Upper lobe of right lung (tissue), 1 donor: Measurements from ENCODE around the gene HOXB3. TPM values are rescaled to one million over a fixed set of nuclear protein-coding genes. Genes with fewer than 3 reads are reported as not detected.

Source experiments
- ATAC-seq: fragments of 200-7000 bp; cut with Tn5 transposase; one replicate; pipeline ENCODE4 v1.9.1; 2020; ENCODE audit warnings: mild to moderate bottlenecking, moderate library complexity
- DNase-seq: peaks from one replicate; pipeline ENCODE4 v3.0.0-alpha.2; 2020
- H3K27ac ChIP-seq: fragments of 200-600 bp; one replicate; pipeline ENCODE4 v1.8.0; 2022
- H3K27me3 ChIP-seq: fragments of 200-600 bp; one replicate; pipeline ENCODE4 v1.8.0; 2022; ENCODE audit warnings: mild to moderate bottlenecking
- H3K36me3 ChIP-seq: fragments of 200-600 bp; one replicate; pipeline ENCODE4 v1.8.0; 2022
- H3K4me1 ChIP-seq: fragments of 200-600 bp; one replicate; pipeline ENCODE4 v1.8.0; 2022
- H3K4me3 ChIP-seq: fragments of 200-600 bp; one replicate; pipeline ENCODE4 v1.8.0; 2022; ENCODE audit warnings: mild to moderate bottlenecking
- H3K9me3 ChIP-seq: fragments of 200-600 bp; one replicate; pipeline ENCODE4 v1.8.0; 2022
- intact Hi-C: fragments of 100-400 bp; cut with DNase I; formaldehyde crosslinking; loops from one replicate; pipeline ENCODE4 v1.11.0; 2022
- total RNA-seq: library from RNA; stranded (reverse); fragmentation: NEBNext Ultra II Directional; extraction: Animal tissue kit (Norgen Biotek cat#: 25700); gene quantifications from one replicate; pipeline ENCODE4 v1.2.1, GENCODE V29; 2021
- TF ChIP-seq, protein P1 (sequence below): fragments of 200-600 bp; IDR thresholded peaks from one replicate; pipeline ENCODE4 v1.8.0; 2022; ENCODE audit warnings: antibody characterized with exemption
- donor health status: DM: no; HTN: yes; CAD: no; lungs with severe emphysema.

The HOXB3 gene
- total RNA-seq, 1 donor from 2014 or later: 13.3 TPM

DNA sequence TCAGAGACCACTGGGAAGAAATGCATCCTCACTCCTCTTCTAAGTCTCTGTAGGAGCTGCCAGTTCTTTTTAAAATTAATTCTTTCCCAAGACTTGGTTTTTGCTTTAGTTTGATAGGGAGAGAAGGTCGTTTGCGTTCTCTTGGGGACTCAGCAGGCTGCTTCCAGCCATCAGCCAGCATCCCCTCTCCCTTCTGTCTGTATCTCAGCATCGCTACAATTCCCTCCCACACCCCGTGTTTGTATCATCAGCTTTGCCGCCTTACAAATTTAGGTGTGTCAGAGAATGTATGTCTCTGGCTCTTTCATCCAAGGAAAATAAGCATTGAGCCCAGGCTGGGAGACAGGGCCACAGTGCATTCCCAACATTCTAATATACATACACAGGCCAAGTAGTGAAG is 9.3 kb upstream of the HOXB3 start:
- H3K9me3 ChIP-seq: no peaks in the 10 kb centered on the region
- TF ChIP-seq, protein P1, sequence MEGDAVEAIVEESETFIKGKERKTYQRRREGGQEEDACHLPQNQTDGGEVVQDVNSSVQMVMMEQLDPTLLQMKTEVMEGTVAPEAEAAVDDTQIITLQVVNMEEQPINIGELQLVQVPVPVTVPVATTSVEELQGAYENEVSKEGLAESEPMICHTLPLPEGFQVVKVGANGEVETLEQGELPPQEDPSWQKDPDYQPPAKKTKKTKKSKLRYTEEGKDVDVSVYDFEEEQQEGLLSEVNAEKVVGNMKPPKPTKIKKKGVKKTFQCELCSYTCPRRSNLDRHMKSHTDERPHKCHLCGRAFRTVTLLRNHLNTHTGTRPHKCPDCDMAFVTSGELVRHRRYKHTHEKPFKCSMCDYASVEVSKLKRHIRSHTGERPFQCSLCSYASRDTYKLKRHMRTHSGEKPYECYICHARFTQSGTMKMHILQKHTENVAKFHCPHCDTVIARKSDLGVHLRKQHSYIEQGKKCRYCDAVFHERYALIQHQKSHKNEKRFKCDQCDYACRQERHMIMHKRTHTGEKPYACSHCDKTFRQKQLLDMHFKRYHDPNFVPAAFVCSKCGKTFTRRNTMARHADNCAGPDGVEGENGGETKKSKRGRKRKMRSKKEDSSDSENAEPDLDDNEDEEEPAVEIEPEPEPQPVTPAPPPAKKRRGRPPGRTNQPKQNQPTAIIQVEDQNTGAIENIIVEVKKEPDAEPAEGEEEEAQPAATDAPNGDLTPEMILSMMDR: no peak
- no peak for ATAC-seq
- no peak overlapping the region for H3K4me3 ChIP-seq
- no peak overlapping the region for H3K27ac ChIP-seq
- no peak for DNase-seq
- H3K27me3 ChIP-seq: peaks cover 96% of the 10 kb centered on the region
- no peaks in the 10 kb centered on the region for H3K36me3 ChIP-seq
- peaks cover 20% of the 10 kb centered on the region for H3K4me1 ChIP-seq
- intact Hi-C loops: no loop called here

DNA sequence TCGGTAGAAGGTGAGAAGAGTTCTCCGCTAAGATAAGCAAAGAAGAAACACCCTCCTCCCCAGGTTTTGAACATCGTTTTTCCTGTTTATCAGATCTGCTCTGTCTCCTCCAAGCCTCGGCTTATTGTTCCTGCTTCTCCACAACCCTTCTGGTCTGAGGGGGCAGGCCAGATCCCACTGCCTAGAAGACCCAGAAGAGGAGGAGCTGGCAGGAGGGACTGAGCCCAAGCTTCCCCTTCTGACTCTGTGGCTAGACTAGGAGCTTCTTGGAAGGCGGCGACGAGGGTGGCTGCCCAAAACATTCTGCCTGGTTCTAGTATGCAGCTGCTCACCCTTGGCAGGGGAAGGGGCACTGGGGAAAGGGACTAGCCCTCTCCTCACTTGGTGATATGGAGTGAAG is 8.7 kb upstream of the HOXB3 start:
- no peak overlapping the region for H3K27ac ChIP-seq
- H3K36me3 ChIP-seq: no peaks in the 10 kb centered on the region
- DNase-seq (no peak), ATAC-seq (no peak)
- TF ChIP-seq, protein P1: no peak
- peaks cover 95% of the 10 kb centered on the region for H3K27me3 ChIP-seq
- intact Hi-C loops: no loop called here
- H3K4me3 ChIP-seq: no peak overlapping the region
- H3K9me3 ChIP-seq: no peaks in the 10 kb centered on the region
- H3K4me1 ChIP-seq: peaks cover 24% of the 10 kb centered on the region

DNA sequence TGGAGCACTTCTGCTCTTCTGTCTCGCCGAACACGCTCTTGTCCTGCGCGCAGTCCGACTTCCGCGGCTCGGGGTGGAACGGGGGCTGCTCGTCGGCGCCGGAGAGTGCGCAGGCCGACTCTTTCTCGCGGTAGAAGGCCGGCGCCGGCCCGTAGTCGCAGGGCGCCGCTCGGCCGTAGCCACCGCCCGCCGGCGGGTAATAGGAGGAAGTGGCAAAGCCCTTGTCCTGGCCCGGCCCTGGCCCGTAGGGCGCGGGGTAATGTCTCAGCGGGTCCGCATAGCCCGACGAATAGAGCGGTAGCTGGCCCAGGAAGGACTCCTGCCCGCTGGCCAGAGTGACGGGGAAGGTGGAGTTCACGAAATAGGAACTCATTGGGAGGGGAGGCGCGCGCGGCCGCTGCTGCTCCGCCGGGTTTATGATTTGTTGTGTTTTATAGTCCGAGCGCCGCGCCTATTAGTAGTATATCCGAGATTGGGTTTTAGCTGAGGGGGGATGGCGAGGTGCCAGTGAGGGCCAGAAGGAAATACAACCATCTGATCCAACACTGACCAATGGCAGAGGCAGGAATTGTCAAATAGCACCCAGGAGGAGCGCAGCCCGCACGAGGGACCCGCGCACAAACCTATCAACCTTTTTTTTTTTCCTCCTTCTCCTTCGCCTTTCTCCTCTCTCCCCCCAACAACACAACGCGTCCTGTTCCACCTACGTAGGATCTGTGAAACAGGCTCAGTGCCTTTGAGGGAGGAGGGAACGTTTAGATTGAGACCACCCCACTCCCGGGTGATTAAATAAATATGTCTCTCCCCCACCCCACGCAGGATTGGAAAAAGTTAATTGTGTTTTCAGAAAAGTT is 8.0 kb upstream of the HOXB3 start:
- no peaks in the 10 kb centered on the region for H3K9me3 ChIP-seq
- no peak for DNase-seq
- H3K27me3 ChIP-seq: peaks cover 92% of the 10 kb centered on the region
- peak; percentile 65 for ATAC-seq
- TF ChIP-seq, protein P1: no peak
- H3K4me3 ChIP-seq: peak overlapping the region; percentile 62
- no peaks in the 10 kb centered on the region for H3K36me3 ChIP-seq
- H3K27ac ChIP-seq: peak overlapping the region; percentile 76
- intact Hi-C loops: no loop called here
- H3K4me1 ChIP-seq: peaks cover 28% of the 10 kb centered on the region

DNA sequence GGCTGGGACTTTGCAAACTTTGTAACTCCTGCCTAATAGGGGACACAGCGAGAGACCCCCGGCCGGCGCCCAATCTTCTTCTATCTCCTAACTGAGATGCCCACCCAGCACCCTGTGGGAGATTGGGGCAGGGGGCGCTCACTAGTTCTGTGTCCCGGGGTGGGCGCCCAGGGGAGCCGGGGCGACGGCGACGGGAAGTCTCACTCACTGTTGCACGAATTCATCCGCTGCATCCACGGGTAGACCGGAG is 7.4 kb upstream of the HOXB3 start:
- TF ChIP-seq, protein P1: no peak
- DNase-seq (no peak), ATAC-seq (no peak)
- peaks cover 92% of the 10 kb centered on the region for H3K27me3 ChIP-seq
- H3K36me3 ChIP-seq: no peaks in the 10 kb centered on the region
- peak overlapping the region; percentile 62 for H3K4me3 ChIP-seq
- no peaks in the 10 kb centered on the region for H3K9me3 ChIP-seq
- peak overlapping the region; percentile 76 for H3K27ac ChIP-seq
- intact Hi-C loops: no loop called here
- peaks cover 30% of the 10 kb centered on the region for H3K4me1 ChIP-seq

- intact Hi-C loops: no loop called here
- Histone ChIP-seq H3K27ac (peak overlapping the region; percentile 76), H3K36me3 (no peaks in the 10 kb centered on the region), H3K4me3 (peak overlapping the region; percentile 62), H3K27me3 (peaks cover 92% of the 10 kb centered on the region), H3K4me1 (peaks cover 29% of the 10 kb centered on the region), H3K9me3 (no peaks in the 10 kb centered on the region)
- TF ChIP-seq, protein P1: no peak
- DNase-seq: no peak
- peak; percentile 20 for ATAC-seq
Observed at GRCh38 chr17:48596735-48597527, 6.9 kb upstream of the HOXB3 start.
